Pancreas (tissue), 10 donors: Measurements from ENCODE around the gene INS. TPM values are rescaled to one million over a fixed set of nuclear protein-coding genes. Genes with fewer than 3 reads are reported as not detected.

Experiments
- ATAC-seq, 4 donors: fragments of 200-7000 bp; cut with Tn5 transposase; one replicate each; pipeline versions ENCODE4 v1.8.0 to v1.9.1; 2020; ENCODE audit warnings: mild to moderate bottlenecking in 4 of 4, moderate library complexity in 4 of 4
- DNase-seq, 6 donors: peaks; one replicate each; pipeline ENCODE4 v3.0.0-alpha.2; 2020
- FAIRE-seq: peaks from 2 replicates; lab custom pipeline; 2012; peaks lifted over from hg19 to GRCh38; lab: Jason Lieb, UNC
- H3K27ac ChIP-seq, 4 donors: fragments of 200-600 bp; sonication (generic); 1 replicate in 3 of 4; 2 replicates in 1 of 4; pipeline versions ENCODE4 v1.5.0 to v1.8.0; 2020
- H3K27me3 ChIP-seq, 4 donors: fragments of 200-600 bp; one replicate each; pipeline ENCODE4 v1.8.0; 2021
- H3K36me3 ChIP-seq, 3 donors: fragments of 200-600 bp; sonication (generic) in 1 of 3; one replicate each; pipeline versions ENCODE4 v1.5.0 to v1.8.0; 2020 to 2021
- H3K4me1 ChIP-seq, 3 donors: fragments of 200-600 bp; one replicate each; pipeline ENCODE4 v1.8.0; 2021
- H3K4me3 ChIP-seq, 4 donors: fragments of 200-600 bp; sonication (generic) in 2 of 4; one replicate each; pipeline versions ENCODE4 v1.5.0 to v1.8.0; 2020 to 2021
- H3K9me3 ChIP-seq, 4 donors: fragments of 200-600 bp; one replicate each; pipeline ENCODE4 v1.8.0; 2021
- WGBS, 2 donors: extraction: QIAGEN DNeasy Blood & Tissue Kit; methylation state at CpG; one replicate each; pipeline ENCODE4 v1.1.7; 2013; 5-methylcytosine and 5-hydroxymethylcytosine counted together
- intact Hi-C, 3 donors: fragments of 100-400 bp; cut with DNase I; formaldehyde crosslinking; loops; one replicate each; pipeline versions ENCODE4 v1.11.1 to v1.14.2; 2022
- polyA plus RNA-seq, 2 donors: library from polyadenylated mRNA; stranded (reverse); fragments of 200-250 nt; gene quantifications; one replicate each; pipeline ENCODE4 v1.2.3, GENCODE V29; 2013
- total RNA-seq, 6 donors: library from RNA; stranded (reverse); fragmentation: NEBNext Ultra II Directional in 4 of 6; extraction: Animal tissue kit (Norgen Biotek cat#: 25700) in 4 of 6; gene quantifications; one replicate each; pipeline versions ENCODE4 v1.2.1 to v1.2.4, GENCODE V29; 2021 to 2023
- TF ChIP-seq, protein P1 (sequence below), 4 donors: fragments of 200-600 bp; sonication (generic) in 3 of 4; IDR thresholded peaks; one replicate each; pipeline versions ENCODE4 v1.5.0 to v1.8.0; 2021; ENCODE audit warnings: antibody characterized with exemption in 4 of 4
- donor health status: healthy with polysubstance abuse.
- donor health status: DM: no; HTN: no; CAD: no; lungs with moderate emphysema.
- donor health status: DM: no; HTN: no; CAD: no.
- donor health status: control.
- donor health status: control.
- donor health status: Bipolar disorder and iron deficiency.
- donor health status: DM: yes; HTN: yes; CAD: no.
- donor health status: DM: no; HTN: no; CAD: no.
- donor health status: DM: no; HTN: no; CAD: no.
- donor health status: DM: yes; HTN: yes; CAD: no.

Gene INS
- total and polyA plus RNA-seq, 8 donors: 1,425 to 145,342 (median 6,399) TPM

DNA sequence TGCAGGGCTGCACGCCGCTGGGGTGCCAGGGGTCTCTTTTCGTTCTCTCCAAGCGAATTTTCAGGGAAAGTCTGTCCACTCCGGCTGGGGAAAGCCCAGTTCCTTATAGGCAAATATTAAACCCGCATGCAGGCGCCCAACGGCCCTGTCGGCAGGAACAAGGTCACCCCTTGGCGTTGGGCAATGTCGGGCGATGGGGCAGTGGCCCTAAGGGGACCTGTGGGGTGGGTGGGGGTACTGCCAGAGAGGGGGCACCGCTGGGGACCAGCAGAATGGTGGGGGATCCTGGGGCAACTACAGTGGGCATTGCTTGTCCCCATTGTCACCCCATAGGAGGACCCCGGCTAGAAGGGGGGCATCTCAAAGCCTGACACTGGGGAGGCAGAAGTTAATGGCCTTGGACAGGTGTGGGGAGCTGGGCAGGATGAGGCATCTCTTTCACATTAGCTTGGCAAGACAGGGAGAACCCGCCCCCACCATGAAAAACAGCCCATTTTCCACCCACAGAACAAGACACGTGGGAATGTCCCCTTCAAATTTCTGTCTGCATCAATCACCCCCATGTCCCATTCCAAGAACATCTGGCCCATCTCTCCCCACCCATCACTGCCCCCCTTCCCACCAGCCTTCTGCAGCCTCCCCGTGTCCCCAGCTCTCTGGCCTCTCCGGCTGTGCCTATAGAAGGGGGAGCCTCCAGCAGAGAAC, 16.3 kb downstream of the INS start:
- Histone ChIP-seq H3K9me3 (no peaks in the 10 kb centered on the region), H3K4me1 (peaks cover 0 to 5% (median 0%) of the 10 kb centered on the region in 3 donors), H3K36me3 (no peaks in the 10 kb centered on the region), H3K27me3 (peaks cover 0 to 44% (median 6%) of the 10 kb centered on the region in 4 donors), H3K4me3 (no peak overlapping the region), H3K27ac (no peak overlapping the region)
- 7 to 9% methylated on average over 18 of the region's 18 CpGs for WGBS, 2 donors
- intact Hi-C loops: loop anchor here in 1 of 3 donors (5.0 to 10.0 kb wide), 2 partner anchors 220 to 307 kb away; partner anchors contain the start of gene TNNI2
- no peak for FAIRE-seq
- ATAC-seq: no peak
- TF ChIP-seq, protein P1, sequence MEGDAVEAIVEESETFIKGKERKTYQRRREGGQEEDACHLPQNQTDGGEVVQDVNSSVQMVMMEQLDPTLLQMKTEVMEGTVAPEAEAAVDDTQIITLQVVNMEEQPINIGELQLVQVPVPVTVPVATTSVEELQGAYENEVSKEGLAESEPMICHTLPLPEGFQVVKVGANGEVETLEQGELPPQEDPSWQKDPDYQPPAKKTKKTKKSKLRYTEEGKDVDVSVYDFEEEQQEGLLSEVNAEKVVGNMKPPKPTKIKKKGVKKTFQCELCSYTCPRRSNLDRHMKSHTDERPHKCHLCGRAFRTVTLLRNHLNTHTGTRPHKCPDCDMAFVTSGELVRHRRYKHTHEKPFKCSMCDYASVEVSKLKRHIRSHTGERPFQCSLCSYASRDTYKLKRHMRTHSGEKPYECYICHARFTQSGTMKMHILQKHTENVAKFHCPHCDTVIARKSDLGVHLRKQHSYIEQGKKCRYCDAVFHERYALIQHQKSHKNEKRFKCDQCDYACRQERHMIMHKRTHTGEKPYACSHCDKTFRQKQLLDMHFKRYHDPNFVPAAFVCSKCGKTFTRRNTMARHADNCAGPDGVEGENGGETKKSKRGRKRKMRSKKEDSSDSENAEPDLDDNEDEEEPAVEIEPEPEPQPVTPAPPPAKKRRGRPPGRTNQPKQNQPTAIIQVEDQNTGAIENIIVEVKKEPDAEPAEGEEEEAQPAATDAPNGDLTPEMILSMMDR (IDR thresholded peaks at IDR 0.05): no peak
- DNase-seq: peak in 2 of 6 donors; percentile 17 to 52

DNA sequence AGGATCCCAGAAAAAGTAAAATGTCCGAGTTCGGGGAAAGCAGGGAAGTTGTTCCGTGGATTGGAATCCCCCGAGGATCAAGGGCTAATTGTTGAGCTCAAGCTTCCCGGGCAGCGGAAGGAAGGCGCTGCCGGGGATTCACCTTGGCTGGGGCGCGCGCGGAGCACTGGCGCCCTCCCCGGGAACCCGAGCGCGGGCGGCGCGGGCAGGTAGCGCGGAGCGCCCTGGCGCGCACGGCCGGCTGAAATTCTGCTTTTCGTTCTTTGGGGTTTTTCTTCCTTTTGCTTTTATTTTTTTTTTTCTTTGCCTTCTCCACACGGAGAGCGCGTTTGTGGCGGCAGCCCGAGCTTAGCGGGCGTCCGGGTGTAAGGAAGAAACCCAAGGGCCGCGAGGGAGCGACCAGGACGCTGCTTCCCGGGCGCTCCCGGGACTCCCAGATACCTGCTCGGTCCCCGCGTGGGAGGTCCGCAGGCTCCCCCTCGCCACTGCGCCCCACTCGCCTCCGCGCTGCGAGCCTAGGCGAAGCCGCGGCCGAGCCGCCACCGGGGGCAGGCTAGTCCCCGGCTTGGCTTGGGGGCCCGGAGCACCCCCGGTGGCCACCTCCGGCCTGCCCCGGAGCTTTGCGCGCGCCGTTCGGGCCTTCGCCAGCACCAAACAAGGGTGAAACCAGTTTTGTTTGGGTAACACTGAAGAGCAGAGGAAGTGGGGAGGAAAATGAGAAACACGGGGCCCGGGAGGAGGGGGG, 17.0 kb downstream of the INS start:
- peaks cover 0 to 44% (median 6%) of the 10 kb centered on the region in 4 donors for H3K27me3 ChIP-seq

DNA sequence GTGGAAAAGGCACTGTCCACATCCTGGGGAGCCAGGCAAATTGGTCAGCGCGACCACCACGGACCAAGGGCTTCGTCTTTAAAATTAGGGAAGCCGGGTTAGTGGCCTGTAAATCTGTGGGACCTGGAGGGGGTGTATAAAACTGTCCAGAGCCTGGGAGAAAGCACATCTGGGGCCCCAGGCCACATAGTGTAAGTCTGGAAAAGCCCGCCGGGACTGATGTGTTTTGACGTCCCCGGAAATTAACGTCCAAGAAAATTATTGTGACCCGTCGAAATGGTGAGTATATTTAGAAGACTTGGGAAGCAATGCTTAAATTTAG, 17.6 kb downstream of the INS start:
- H3K27ac ChIP-seq: no peak overlapping the region
- peaks cover 0 to 44% (median 6%) of the 10 kb centered on the region in 4 donors for H3K27me3 ChIP-seq
- TF ChIP-seq, protein P1 (IDR thresholded peaks at IDR 0.05): no peak
- DNase-seq (no peak), FAIRE-seq (no peak), ATAC-seq (no peak)
- no peak overlapping the region for H3K4me3 ChIP-seq
- H3K36me3 ChIP-seq: no peaks in the 10 kb centered on the region
- WGBS, 2 donors: 6 to 7% methylated on average over 12 of the region's 12 CpGs
- intact Hi-C loops: loop anchor here in 1 of 3 donors (10.0 kb wide), 1 partner anchor 219 kb away; no protein-coding TSS in a partner anchor
- peaks cover 0 to 5% (median 0%) of the 10 kb centered on the region in 3 donors for H3K4me1 ChIP-seq
- no peaks in the 10 kb centered on the region for H3K9me3 ChIP-seq

More for the DNA sequence above, 17.0 kb downstream of the INS start:
- H3K9me3 ChIP-seq: no peaks in the 10 kb centered on the region
- peak in 1 of 4 donors; percentile 82 for ATAC-seq
- FAIRE-seq: no peak
- peaks cover 0 to 5% (median 0%) of the 10 kb centered on the region in 3 donors for H3K4me1 ChIP-seq
- TF ChIP-seq, protein P1 (IDR thresholded peaks at IDR 0.05): no peak
- H3K36me3 ChIP-seq: no peaks in the 10 kb centered on the region
- no peak overlapping the region for H3K27ac ChIP-seq
- peak overlapping the region in 1 of 4 donors; percentile 10 for H3K4me3 ChIP-seq
- DNase-seq: peak in 1 of 6 donors; percentile 49
- WGBS, 2 donors: 3 to 4% methylated on average over 72 of the region's 72 CpGs
- intact Hi-C loops: loop anchor here in 1 of 3 donors (10.0 kb wide), 1 partner anchor 219 kb away; no protein-coding TSS in a partner anchor

DNA sequence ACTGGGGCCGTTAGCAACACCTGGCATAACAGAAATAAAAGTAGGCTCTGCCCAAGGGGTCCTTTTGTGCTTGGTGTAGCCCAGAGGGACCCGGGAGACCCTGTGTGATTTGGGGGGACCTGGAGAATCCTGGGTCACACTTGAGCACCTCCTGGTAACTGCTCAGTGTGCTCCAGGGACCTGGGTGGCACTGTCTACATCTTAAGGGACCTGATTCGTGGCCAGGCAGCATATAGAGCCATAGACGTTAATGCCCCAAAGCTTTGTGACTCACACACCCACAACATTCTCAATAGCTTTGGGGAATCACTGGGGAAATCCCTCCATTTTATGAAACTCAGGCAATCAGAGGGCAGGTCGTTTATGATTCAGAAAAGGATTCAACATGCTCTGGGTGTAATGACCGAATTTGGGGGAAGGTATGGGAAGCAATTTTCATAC, 18.2 kb downstream of the INS start:
- FAIRE-seq (no peak), ATAC-seq (no peak), DNase-seq (no peak)
- WGBS, 2 donors: 9 to 11% methylated on average over 6 of the region's 6 CpGs
- Histone ChIP-seq H3K27me3 (peaks cover 0 to 44% (median 6%) of the 10 kb centered on the region in 4 donors), H3K4me1 (peaks cover 0 to 5% (median 0%) of the 10 kb centered on the region in 3 donors), H3K36me3 (no peaks in the 10 kb centered on the region), H3K9me3 (no peaks in the 10 kb centered on the region), H3K4me3 (no peak overlapping the region), H3K27ac (no peak overlapping the region)
- TF ChIP-seq, protein P1 (IDR thresholded peaks at IDR 0.05): no peak
- intact Hi-C loops: loop anchor here in 1 of 3 donors (10.0 kb wide), 1 partner anchor 218 kb away; no protein-coding TSS in a partner anchor
